Suppressor macrophage treated with lipopolysaccharide for 1 hour (primary cell): Measurements from ENCODE around the gene CFD.
"Not testable (repeated sequence)": the region's sequence is repeated elsewhere in the genome, so short reads cannot be mapped to it uniquely, and the experiment has no call there.

Experiments
- DNase-seq, 3 donors: peaks; one replicate each; pipeline ENCODE4 v3.0.0-alpha.2; 2020 to 2022

Gene CFD

GRCh38 chr19:852136-853013 lies 7.1 kb upstream of the CFD start, which contains the start of gene ELANE:
Gene ELANE, plus strand, starts transcription at chr19:852303. Its CDS starts 26 bp downstream, at chr19:852329.
- no peak for DNase-seq

- DNase-seq: no peak
These were observed 6.4 kb upstream of the CFD start for GRCh38 chr19:853014-853585.

- not testable (repeated sequence) for DNase-seq
These were observed 5.7 kb upstream of the CFD start for GRCh38 chr19:853614-854220.

- DNase-seq: no peak
These were observed 4.9 kb upstream of the CFD start for GRCh38 chr19:854549-854948.

GRCh38 chr19:855142-855541 lies 4.3 kb upstream of the CFD start:
- no peak for DNase-seq

GRCh38 chr19:855566-856120 lies 3.8 kb upstream of the CFD start:
- no peak for DNase-seq

DNA sequence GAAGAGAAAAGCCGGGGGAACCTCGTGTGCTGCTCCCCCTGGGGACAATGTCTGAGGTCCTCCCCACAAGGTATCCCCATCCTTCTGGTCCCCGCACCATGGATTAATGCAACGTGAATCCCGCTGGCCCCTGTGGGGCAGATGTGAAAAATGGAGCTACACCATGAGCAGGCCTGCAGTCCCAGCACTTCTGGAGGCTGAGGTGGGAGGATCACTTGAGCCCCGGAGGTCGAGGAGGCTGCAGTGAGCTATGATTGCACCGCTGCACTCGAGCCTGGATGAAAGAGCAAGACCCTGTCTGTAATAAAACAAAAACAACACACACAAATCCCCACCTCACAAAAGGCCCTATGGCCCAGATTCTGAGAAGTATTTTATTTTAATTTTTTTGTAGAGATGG lies 1.2 kb upstream of the CFD start:
- no peak for DNase-seq

DNA sequence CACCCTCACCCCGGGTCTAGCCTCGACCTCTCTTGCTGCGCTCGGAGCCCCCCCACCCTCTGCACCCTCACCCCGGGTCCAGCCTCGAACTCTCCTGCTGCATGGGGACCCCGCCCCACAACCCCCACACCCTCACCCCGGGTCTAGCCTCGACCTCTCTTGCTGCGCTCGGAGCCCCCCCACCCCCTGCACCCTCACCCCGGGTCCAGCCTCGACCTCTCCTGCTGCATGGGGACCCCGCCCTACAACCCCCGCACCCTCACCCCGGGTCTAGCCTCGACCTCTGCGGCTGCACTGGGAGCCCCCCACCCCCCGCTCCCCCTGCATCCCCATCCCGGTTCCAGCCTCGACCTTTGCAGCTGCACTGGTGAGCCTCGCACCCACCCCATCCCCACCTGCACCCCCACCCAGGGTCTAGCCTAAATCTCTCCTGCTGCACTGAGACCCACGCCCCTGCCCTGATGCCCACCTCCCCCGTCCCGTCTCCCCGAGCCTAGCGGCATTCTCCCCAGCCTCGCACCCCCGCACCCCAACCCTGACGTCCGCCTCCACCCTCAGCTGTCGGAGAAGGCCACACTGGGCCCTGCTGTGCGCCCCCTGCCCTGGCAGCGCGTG lies 1.8 kb downstream of the CFD start:
- no peak for DNase-seq

GRCh38 chr19:861756-862580 lies 2.5 kb downstream of the CFD start:
- peak; percentile 64 to 89 (median 72) for DNase-seq

- peak; percentile 69 to 86 (median 77) for DNase-seq
These were observed 3.3 kb downstream of the CFD start for GRCh38 chr19:862581-863314.

- DNase-seq: no peak
These were observed 3.8 kb downstream of the CFD start for GRCh38 chr19:863315-863620.

GRCh38 chr19:866769-867300 lies 7.4 kb downstream of the CFD start:
- no peak for DNase-seq

DNA sequence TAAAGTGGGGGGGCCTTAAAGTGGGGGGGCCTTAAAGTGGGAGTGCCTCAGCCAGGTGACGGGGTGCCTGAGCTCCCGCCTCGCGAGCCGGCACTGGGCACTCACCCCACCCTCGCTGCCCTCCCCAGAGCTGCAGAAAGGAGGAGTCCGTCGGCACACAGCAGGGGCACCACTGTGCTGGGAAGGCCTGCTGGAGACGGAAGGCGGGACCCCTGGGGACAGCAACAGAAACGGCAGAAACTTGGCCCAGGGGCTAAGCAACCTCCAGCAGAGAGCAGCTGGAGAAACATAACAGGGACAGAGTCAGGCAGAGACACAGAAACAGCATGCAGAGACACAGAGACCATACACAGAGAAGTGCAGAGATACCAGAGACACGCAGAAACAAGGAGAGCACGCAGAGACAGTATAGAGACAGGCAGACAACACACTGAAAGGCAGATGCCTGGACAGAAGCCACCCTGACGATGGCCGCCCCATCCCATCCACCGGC lies 7.9 kb downstream of the CFD start:
- DNase-seq: no peak

GRCh38 chr19:867855-868457 lies 8.5 kb downstream of the CFD start:
- DNase-seq: no peak

- DNase-seq: no peak
These were observed 9.2 kb downstream of the CFD start for GRCh38 chr19:868458-869244.

- peak; percentile 54 to 71 (median 59) for DNase-seq
These were observed 10.0 kb downstream of the CFD start for GRCh38 chr19:869245-870177.

DNA sequence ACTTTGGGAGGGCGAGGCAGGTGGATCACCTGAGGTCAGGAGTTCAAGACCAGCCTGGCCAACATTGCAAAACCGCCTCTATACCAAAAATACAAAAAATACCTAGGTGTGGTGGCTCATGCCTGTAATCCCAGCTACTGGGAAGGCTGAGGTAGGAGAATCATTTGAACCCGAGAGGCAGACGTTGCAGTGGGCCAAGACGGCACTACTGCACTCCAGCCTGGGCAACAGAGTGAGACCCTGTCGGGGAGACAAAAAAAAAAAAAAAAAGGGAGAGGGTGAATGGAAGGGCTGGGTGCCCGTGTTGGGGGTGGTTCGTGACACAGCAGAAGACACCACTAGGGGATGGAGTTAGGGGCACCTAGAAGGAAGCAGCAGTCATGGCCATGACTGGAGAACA lies 10.8 kb downstream of the CFD start:
- DNase-seq: no peak

GRCh38 chr19:870963-871401 lies 11.5 kb downstream of the CFD start:
- no peak for DNase-seq
